D721Med (cell line): ENCODE measurements around the gene SCRT2.

Source experiments
- DNase-seq: peaks from one replicate; pipeline ENCODE4 v3.0.0; 2011; ENCODE audit warnings: low spot score; ENCODE audit not compliant: insufficient read length
- FAIRE-seq: peaks from 2 replicates; lab custom pipeline; 2011; peaks lifted over from hg19 to GRCh38; lab: Jason Lieb, UNC
- CTCF ChIP-seq: IDR thresholded peaks from 2 replicates; pipeline ENCODE4 v1.5.1; 2012; ENCODE audit warnings: mild to moderate bottlenecking, control low read depth; ENCODE audit not compliant: insufficient read depth; ENCODE audit errors: missing control alignments

SCRT2 gene

GRCh38 chr20:692044-692443 lies 16.4 kb upstream of the SCRT2 start:
- TF ChIP-seq CTCF, result no peak
- DNase-seq (no peak), FAIRE-seq (no peak)

GRCh38 chr20:689947-690346 lies 14.3 kb upstream of the SCRT2 start:
- DNase-seq (no peak), FAIRE-seq (no peak)
- TF ChIP-seq CTCF, result no peak

GRCh38 chr20:689348-689747 lies 13.7 kb upstream of the SCRT2 start:
- DNase-seq (no peak), FAIRE-seq (no peak)
- TF ChIP-seq CTCF, result no peak

GRCh38 chr20:688809-689212 lies 13.2 kb upstream of the SCRT2 start:
- FAIRE-seq, result no peak
- DNase-seq, result no peak
- TF ChIP-seq CTCF, result no peak

GRCh38 chr20:687468-688203 lies 12.0 kb upstream of the SCRT2 start:
- DNase-seq, result no peak
- no peak for TF ChIP-seq CTCF
- no peak for FAIRE-seq

GRCh38 chr20:684676-685319 lies 9.2 kb upstream of the SCRT2 start:
- TF ChIP-seq CTCF, result no peak
- FAIRE-seq (no peak), DNase-seq (no peak)

GRCh38 chr20:682123-682522 lies 6.5 kb upstream of the SCRT2 start:
- DNase-seq (no peak), FAIRE-seq (no peak)

More at GRCh38 chr20:682123-682522, 6.5 kb upstream of the SCRT2 start:
- no peak for TF ChIP-seq CTCF
